ENCODE measurements around the gene TPM2. TPM values are rescaled to one million over a fixed set of nuclear protein-coding genes. Genes with fewer than 3 reads are reported as not detected.

TPM2 gene
- total and polyA plus RNA-seq, 10 of the 15 experiments (the other 5 are each of a cell fraction or from before 2014, with no cell fraction given): 0.11 to 9.3 (median 1.1) TPM

- POLR2A ChIA-PET: no interaction called here
- DNase-seq (ENCODE audit: low read depth, low spot score) (no peak), FAIRE-seq (no peak), ATAC-seq (no peak)
- Histone ChIP-seq H3K36me3 (ENCODE audit: control insufficient read depth in 2 of 2, insufficient read depth in 2 of 2, low read length in 1 of 2) (peaks cover 43 to 47% of the 10 kb centered on the region in 2 experiments), H3K4me3 (no peak overlapping the region), H4K20me1 (ENCODE audit: control insufficient read depth, insufficient read depth) (no peaks in the 10 kb centered on the region), H2AFZ (ENCODE audit: control insufficient read depth, low read depth, low read length) (no peak overlapping the region), H3K79me2 (ENCODE audit: control insufficient read depth, insufficient read depth, low read length) (peaks cover 33% of the 10 kb centered on the region), H3K4me1 (ENCODE audit: control insufficient read depth, insufficient read depth, low read length) (peaks cover 13% of the 10 kb centered on the region), H3K27me3 (replicated peaks in 1 of 2; ENCODE audit: control insufficient read depth in 2 of 2, insufficient read depth in 2 of 2, low read length in 1 of 2) (no peaks in the 10 kb centered on the region), H3K27ac (ENCODE audit: control insufficient read depth, insufficient read depth) (no peak overlapping the region), H3K4me2 (ENCODE audit: control insufficient read depth, insufficient read depth) (no peak overlapping the region), H3K9me3 (replicated peaks; ENCODE audit: control insufficient read depth, insufficient read depth, low read length) (no peaks in the 10 kb centered on the region), H3K9ac (ENCODE audit: control insufficient read depth, insufficient read depth, low read length) (no peak overlapping the region)
- WGBS (ENCODE audit: insufficient coverage, insufficient replicate concordance, low lambda C conversion rate, missing lambda C conversion rate): 100% methylated on average over 4 of the region's 8 CpGs
- RAD21 ChIA-PET (ENCODE audit: unreplicated experiment): no interaction called here
- intact Hi-C loops (cut with micrococcal nuclease; ENCODE audit: unreplicated experiment): loop anchor here (10.0 kb wide), 1 partner anchor 649 kb away; the partner anchor contains the start of genes FANCG and VCP
- TF ChIP-seq POLR2A (IDR thresholded peaks at IDR 0.05; ENCODE audit: low read depth, low read length) (peak; percentile 34; the same call in 1 of the 2 replicates), ZNF687 (IDR thresholded peaks at IDR 0.05) (no peak), TBL1XR1 (IDR thresholded peaks at IDR 0.05; ENCODE audit: low read depth, low read length) (no peak), SUPT20H (IDR thresholded peaks at IDR 0.05; ENCODE audit: borderline replicate concordance, control insufficient read depth, low read depth, low read length) (no peak), HDAC6 (IDR thresholded peaks at IDR 0.05; ENCODE audit: unreplicated experiment) (no peak)
- CTCF ChIA-PET: interaction anchor here (5.6 kb wide), 1 partner anchor 14 kb away, joined by 39 read pairs; no protein-coding TSS in a partner anchor
- no TSS peak for BruUV-seq (replicated peaks)
- in situ Hi-C loops (cut with MboI): loop anchor here (5.0 kb wide), 1 partner anchor 57 kb away; the partner anchor contains the start of gene ARHGEF39
- SMC1A ChIA-PET (ENCODE audit: uncharacterized antibody, unreplicated experiment): no interaction called here
Observed at GRCh38 chr9:35723908-35724307, 34.2 kb upstream of the TPM2 start.
